GM21737 (cell line): ENCODE results near the gene COASY.

ENCODE experiments used
- ATAC-seq: cut with Tn5 transposase; IDR thresholded peaks from one replicate; pipeline ENCODE4 v1.9.1; 2021; ENCODE audit warnings: mild to moderate bottlenecking, moderate library complexity; ENCODE audit not compliant: unreplicated experiment

The COASY gene

GRCh38 chr17:42561897-42562387 is at the start of gene COASY:
TSS of gene COASY (plus strand) at chr17:42562148. CDS start at chr17:42562623, 475 bp downstream.
- no peak for ATAC-seq

GRCh38 chr17:42512246-42512645 is 49.7 kb upstream of the COASY start:
- no peak for ATAC-seq

GRCh38 chr17:42512733-42513251 is 49.2 kb upstream of the COASY start:
- no peak for ATAC-seq

- no peak for ATAC-seq
These were observed 48.3 kb upstream of the COASY start for GRCh38 chr17:42513686-42514085.

GRCh38 chr17:42514279-42514678 is 47.7 kb upstream of the COASY start:
- no peak for ATAC-seq

GRCh38 chr17:42514867-42515266 is 47.1 kb upstream of the COASY start:
- no peak for ATAC-seq

GRCh38 chr17:42517516-42517915 is 44.4 kb upstream of the COASY start:
- no peak for ATAC-seq

- ATAC-seq: no peak
These were observed 43.7 kb upstream of the COASY start for GRCh38 chr17:42518046-42518754.

- no peak for ATAC-seq
These were observed 43.0 kb upstream of the COASY start for GRCh38 chr17:42518755-42519545.

- no peak for ATAC-seq
These were observed 42.1 kb upstream of the COASY start for GRCh38 chr17:42519546-42520491.

- ATAC-seq: no peak
These were observed 41.4 kb upstream of the COASY start for GRCh38 chr17:42520540-42520951.

- ATAC-seq: no peak
These were observed 40.9 kb upstream of the COASY start for GRCh38 chr17:42521036-42521435.

- no peak for ATAC-seq
These were observed 40.2 kb upstream of the COASY start for GRCh38 chr17:42521666-42522262.

GRCh38 chr17:42522263-42522790 is 39.6 kb upstream of the COASY start:
- no peak for ATAC-seq

GRCh38 chr17:42522798-42523278 is 39.1 kb upstream of the COASY start:
- no peak for ATAC-seq

- ATAC-seq: no peak
These were observed 36.7 kb upstream of the COASY start for GRCh38 chr17:42525221-42525620.

- no peak for ATAC-seq
These were observed 35.9 kb upstream of the COASY start for GRCh38 chr17:42526031-42526444.

- ATAC-seq: no peak
These were observed 34.0 kb upstream of the COASY start for GRCh38 chr17:42527932-42528331.

- ATAC-seq: no peak
These were observed 32.9 kb upstream of the COASY start for GRCh38 chr17:42529061-42529460.

GRCh38 chr17:42530952-42531454 is 30.9 kb upstream of the COASY start:
- no peak for ATAC-seq
